HuH-7.5 (cell line): ENCODE data around the gene CCDC80.
A peak's percentile ranks its signal among the peaks of the same experiment; 100 is the strongest.
"Not testable (repeated sequence)": the region's sequence is repeated elsewhere in the genome, so short reads cannot be mapped to it uniquely, and the experiment has no call there.

Experiments
- DNase-seq: peaks from one replicate; pipeline ENCODE4 v3.0.0; 2011; ENCODE audit warnings: low spot score

The CCDC80 gene

GRCh38 chr3:112583105-112583504, 57.8 kb downstream of the CCDC80 start:
- no peak for DNase-seq

DNA sequence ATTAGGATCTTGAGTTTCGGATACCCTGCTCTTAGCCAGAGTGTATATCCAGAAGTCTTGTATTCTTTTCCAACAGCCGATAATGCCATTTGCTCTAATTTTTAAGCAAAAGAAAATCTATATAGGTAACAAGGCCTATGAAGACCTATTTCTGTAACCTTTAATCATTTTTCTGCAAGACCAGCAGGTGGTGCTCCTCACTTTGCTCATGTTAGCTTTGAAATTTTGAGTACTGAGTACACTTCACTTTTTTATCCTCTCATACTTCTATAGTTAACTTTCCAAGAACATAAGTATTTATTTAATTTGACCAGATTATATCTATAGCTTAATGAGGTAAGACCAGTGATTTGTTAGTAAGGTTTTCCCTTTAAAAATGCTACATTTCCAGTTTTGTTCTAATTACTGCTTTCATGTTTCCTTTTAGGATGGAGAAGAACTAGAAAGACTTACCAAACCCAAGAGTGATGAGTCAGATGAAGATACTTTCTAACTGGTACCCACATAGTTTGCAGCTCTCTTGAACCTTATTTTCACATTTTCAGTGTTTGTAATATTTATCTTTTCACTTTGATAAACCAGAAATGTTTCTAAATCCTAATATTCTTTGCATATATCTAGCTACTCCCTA, 58.6 kb downstream of the CCDC80 start:
- no peak for DNase-seq

DNA sequence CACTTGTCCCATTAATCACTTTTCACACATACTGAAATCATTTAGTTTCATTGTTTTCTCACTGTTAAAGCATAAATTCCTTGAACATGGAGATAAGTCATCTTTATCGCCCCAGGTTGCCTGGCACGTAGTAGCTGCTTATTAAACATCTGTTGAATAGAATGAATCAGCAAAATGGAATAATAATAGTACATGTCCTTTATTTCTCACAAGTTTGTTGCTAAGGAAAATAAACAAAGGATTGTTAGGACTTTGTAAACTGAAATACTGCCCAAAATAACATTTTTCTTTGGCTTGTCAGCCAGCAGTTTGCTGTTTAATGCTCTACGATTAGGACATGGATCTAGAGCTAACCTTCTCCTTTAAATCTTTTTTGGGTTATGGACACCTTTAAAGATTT, 61.2 kb downstream of the CCDC80 start:
- DNase-seq = no peak

DNA sequence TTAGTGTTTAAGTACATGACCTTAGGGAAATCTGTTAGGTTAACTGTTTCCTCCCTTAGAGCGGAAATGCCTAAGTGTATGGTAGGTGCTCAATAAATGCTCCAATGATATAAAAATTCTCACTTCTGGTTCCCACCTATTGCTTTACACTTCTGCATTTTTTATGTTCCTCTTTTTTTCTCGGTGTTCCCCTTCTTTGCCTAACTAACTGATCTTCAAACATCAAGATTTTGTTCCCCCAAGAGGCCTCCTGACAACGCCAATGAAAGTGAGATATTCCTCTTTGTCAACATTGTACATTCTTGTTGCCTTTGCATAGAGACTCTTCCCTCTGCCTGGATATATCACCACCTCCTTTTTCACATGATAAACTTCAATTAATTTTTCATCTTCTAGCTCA, 61.7 kb downstream of the CCDC80 start:
- DNase-seq = no peak

DNA sequence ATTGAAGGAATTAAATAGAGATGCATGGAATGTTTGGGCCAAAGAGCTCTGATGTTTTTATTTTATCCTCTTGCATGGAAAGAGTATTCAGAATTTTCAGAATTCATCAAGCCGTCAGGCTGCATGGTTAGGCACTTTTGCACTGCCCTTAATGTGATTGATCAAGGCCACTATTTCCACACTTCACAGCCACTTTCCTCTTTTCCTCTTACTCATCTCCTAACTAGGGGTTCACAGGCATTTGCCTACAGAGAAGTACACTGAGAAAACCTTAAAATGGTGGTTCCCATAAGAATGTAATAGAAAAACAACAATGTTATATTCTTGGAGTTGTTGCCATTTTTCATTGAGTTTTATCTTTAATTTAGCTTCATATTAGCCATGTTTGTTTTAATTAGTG, 68.2 kb downstream of the CCDC80 start:
- DNase-seq = no peak

DNA sequence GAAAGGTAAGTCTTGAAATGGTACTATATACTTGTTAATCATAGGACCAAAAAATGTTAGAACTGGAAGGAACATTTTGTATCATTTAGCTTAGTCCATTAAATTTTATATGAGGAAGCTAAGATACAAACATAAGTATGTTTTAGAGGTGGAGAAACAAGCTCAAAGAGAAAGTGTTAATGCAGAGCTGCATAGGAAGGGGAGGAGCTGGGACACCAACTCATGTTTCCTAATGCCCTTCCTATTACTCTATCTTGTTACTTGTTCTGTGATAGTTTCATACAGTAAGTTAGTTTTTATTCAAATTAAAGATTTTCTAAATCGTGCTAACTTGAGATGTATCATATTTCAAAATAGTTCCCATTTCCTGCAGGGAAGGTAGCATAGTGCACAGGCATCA, 71.7 kb downstream of the CCDC80 start:
- no peak for DNase-seq

GRCh38 chr3:112568642-112569041, 72.3 kb downstream of the CCDC80 start:
- DNase-seq = no peak

DNA sequence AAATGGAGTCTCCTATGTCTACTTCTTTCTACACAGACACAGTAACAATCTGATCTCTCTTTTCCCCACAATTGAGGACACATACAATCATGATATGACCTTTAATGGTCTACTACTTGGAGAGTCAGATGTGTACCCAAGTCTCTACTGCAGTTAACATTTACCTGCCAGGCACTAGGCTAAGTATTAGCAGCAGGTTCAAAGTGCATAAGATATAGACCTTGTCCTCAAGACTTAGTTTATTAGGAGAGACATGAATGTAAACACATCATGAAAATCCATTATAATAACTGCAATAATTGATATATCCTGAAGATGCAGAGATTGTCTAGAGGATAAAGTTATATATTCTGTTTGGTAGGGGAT, 76.0 kb downstream of the CCDC80 start:
- DNase-seq = no peak

DNA sequence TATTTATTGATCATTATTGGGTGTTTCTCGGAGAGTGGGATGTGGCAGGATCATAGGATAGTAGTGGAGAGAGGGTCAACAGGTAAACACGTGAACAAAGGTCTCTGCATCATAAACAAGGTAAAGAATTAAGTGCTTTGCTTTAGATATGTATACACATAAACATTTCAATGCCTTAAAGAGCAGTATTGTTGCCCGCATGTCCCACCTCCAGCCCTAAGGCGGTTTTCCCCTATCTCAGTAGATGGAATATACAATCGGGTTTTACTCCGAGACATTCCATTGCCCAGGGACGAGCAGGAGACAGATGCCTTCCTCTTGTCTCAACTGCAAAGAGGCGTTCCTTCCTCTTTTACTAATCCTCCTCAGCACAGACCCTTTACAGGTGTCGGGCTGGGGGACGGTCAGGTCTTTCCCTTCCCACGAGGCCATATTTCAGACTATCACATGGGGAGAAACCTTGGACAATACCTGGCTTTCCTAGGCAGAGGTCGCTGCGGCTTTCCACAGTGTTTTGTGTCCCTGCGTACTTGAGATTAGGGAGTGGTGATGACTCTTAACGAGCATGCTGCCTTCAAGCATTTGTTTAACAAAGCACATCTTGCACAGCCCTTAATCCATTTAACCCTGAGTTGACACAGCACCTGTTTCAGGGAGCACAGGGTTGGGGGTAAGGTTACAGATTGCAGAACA, 76.5 kb downstream of the CCDC80 start:
- not testable (repeated sequence) for DNase-seq

GRCh38 chr3:112561734-112562529, 79.0 kb downstream of the CCDC80 start, which contains the start of the genes ATG3 and SLC35A5:
TSS of gene ATG3 (minus strand) at chr3:112561962. CDS start at chr3:112561528, 434 bp downstream.
TSS of gene SLC35A5 (plus strand) at chr3:112562045. CDS start at chr3:112563404, 1,359 bp downstream.
- peak; percentile 90 for DNase-seq

GRCh38 chr3:112561484-112561733, 79.5 kb downstream of the CCDC80 start:
- DNase-seq = peak; percentile 45

DNA sequence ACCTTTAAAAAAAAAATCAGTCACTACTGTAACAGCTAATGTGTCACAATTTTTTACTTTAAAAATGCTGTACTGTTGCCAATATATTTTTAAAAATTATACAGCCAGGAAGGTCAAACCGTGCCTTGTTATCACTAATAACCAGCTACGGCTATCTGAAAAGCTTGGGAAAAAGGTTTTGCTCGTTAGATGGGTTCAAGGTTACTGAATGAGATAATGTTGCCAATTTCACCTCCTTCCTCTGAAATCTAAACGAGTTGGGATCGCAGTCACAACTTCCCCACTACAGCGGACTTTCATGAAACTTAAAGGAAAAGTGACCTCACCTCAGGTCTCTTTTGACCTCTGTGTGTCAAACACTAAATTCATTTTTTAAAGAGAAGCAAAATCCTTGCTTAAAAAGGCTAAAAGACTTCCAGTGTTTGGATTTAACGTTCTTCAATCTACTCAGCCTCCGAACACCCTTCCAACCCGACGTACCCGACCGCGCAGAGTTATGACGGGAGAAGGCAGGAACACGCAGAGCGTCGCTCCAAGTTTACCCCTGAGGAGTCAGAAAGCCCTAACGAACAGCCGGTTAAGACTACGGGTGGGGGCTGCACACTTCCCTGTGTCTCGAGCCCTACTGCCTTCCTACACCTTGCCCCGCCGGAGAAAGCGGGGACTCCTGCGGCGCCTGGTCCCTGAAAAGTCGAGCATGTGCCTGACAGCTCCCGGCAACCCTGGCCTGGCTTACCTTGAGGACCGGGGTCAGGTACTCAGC, 80.0 kb downstream of the CCDC80 start:
- peak; percentile 63 for DNase-seq

DNA sequence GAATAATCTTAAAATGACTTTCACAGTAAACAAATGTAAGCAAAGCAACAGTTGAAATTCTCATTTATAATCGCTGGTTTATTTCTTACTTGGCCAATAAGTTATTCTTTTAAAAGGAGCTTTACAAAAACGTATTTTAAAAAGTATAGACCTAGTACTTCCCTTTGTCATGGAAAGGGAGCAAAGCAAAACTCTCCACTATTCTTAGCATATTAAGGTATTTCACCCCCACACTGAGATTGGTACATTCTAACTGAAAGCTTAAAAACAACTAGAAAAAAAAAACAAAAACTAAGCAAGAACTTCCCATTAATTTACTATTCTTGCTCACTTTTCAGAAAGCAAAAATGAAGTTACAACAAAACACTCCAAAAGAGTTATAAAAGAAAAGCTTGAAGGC, 80.6 kb downstream of the CCDC80 start:
- no peak for DNase-seq

DNA sequence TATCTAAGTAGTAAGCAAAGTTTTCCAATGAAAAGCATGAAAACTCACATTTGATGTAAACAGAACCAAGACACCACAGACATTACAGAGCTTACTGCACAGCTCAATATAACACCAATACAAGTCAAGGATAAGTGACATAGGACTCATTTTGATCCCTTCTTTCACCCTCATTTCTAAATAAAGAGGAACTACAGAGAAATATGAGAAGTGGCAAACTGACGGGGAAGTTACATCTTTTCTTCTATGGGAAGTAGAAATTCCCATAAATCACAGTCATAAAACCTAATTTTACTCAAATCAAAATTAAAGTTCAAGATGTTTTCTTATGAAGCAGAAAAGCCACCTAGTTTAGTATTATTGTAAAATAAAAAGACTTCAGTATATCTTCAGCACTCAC, 83.0 kb downstream of the CCDC80 start:
- no peak for DNase-seq

GRCh38 chr3:112555535-112556170, 85.3 kb downstream of the CCDC80 start:
- no peak for DNase-seq

DNA sequence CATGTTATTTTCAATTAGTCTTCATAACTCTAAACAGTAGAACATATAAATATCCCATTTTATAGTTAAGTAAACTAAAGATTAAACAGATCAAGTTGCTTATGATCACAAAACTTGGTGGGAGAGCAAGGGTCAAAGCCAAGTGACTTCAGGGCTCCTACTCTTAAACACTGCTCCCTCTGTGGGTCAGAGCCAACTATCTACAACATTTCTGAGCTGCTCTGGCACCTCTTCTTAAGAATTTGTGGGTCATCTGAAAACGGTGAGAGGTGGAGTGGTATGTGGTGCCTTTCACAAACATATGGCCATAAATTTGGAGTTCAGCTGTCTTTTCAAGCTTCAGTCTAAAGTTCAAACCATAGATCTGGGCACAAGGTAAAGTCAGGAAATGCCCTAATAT, 90.1 kb downstream of the CCDC80 start:
- DNase-seq = no peak
